ENCODE data around the gene GCC2. TPM values are rescaled to one million over a fixed set of nuclear protein-coding genes. Genes with fewer than 3 reads are reported as not detected.
A peak's percentile ranks its signal among the peaks of the same experiment; 100 is the strongest.
"Not testable (repeated sequence)": the region's sequence is repeated elsewhere in the genome, so short reads cannot be mapped to it uniquely, and the experiment has no call there.

Gene GCC2
- total RNA-seq, 1 donor = 8.1 TPM

- peak in 2 of 3 donors; percentile 19 to 52 for DNase-seq (ENCODE audit: low read depth in 2 of 3, low spot score in 2 of 3)
Measured at GRCh38 chr2:108444941-108445840, 3.8 kb upstream of the GCC2 start.

GRCh38 chr2:108446703-108447102, 2.3 kb upstream of the GCC2 start:
- no peak for DNase-seq (ENCODE audit: low read depth in 2 of 3, low spot score in 2 of 3)

- no peak for DNase-seq (ENCODE audit: low read depth in 2 of 3, low spot score in 2 of 3)
Measured at GRCh38 chr2:108447947-108448677, 894 bp upstream of the GCC2 start.

- peak in 2 of 3 donors; percentile 30 to 38 for DNase-seq (ENCODE audit: low read depth in 2 of 3, low spot score in 2 of 3)
Measured at GRCh38 chr2:108449410-108450130, 564 bp downstream of the GCC2 start.

GRCh38 chr2:108450863-108451262, 1.9 kb downstream of the GCC2 start:
- no peak for DNase-seq (ENCODE audit: low read depth in 2 of 3, low spot score in 2 of 3)

GRCh38 chr2:108451976-108452375, 3.0 kb downstream of the GCC2 start:
- DNase-seq (ENCODE audit: low read depth in 2 of 3, low spot score in 2 of 3) = no peak

- DNase-seq (ENCODE audit: low read depth in 2 of 3, low spot score in 2 of 3) = not testable (repeated sequence)
Measured at GRCh38 chr2:108453530-108453929, 4.5 kb downstream of the GCC2 start.

- DNase-seq (ENCODE audit: low read depth in 2 of 3, low spot score in 2 of 3) = no peak
Measured at GRCh38 chr2:108454440-108454839, 5.4 kb downstream of the GCC2 start.

GRCh38 chr2:108455571-108455970, 6.6 kb downstream of the GCC2 start:
- no peak for DNase-seq (ENCODE audit: low read depth in 2 of 3, low spot score in 2 of 3)

GRCh38 chr2:108458082-108458481, 9.1 kb downstream of the GCC2 start:
- DNase-seq (ENCODE audit: low read depth in 2 of 3, low spot score in 2 of 3) = peak in 1 of 3 donors; percentile 35

- DNase-seq (ENCODE audit: low read depth in 2 of 3, low spot score in 2 of 3) = no peak
Measured at GRCh38 chr2:108459441-108459840, 10.4 kb downstream of the GCC2 start.

- DNase-seq (ENCODE audit: low read depth in 2 of 3, low spot score in 2 of 3) = no peak
Measured at GRCh38 chr2:108460345-108461037, 11.5 kb downstream of the GCC2 start.

GRCh38 chr2:108477099-108477498, 28.1 kb downstream of the GCC2 start:
- no peak for DNase-seq (ENCODE audit: low read depth in 2 of 3, low spot score in 2 of 3)

GRCh38 chr2:108485253-108485652, 36.2 kb downstream of the GCC2 start:
- DNase-seq (ENCODE audit: low read depth in 2 of 3, low spot score in 2 of 3) = no peak

- no peak for DNase-seq (ENCODE audit: low read depth in 2 of 3, low spot score in 2 of 3)
Measured at GRCh38 chr2:108490506-108491122, 41.6 kb downstream of the GCC2 start.

- DNase-seq (ENCODE audit: low read depth in 2 of 3, low spot score in 2 of 3) = no peak
Measured at GRCh38 chr2:108491848-108492247, 42.8 kb downstream of the GCC2 start.

- DNase-seq (ENCODE audit: low read depth in 2 of 3, low spot score in 2 of 3) = no peak
Measured at GRCh38 chr2:108492364-108492763, 43.4 kb downstream of the GCC2 start.

GRCh38 chr2:108496167-108496566, 47.2 kb downstream of the GCC2 start:
- not testable (repeated sequence) for DNase-seq (ENCODE audit: low read depth in 2 of 3, low spot score in 2 of 3)

GRCh38 chr2:108507620-108508019, 58.6 kb downstream of the GCC2 start:
- DNase-seq (ENCODE audit: low read depth in 2 of 3, low spot score in 2 of 3) = not testable (repeated sequence)

- DNase-seq (ENCODE audit: low read depth in 2 of 3, low spot score in 2 of 3) = not testable (repeated sequence)
Measured at GRCh38 chr2:108512431-108512830, 63.4 kb downstream of the GCC2 start.
